Activated naive CD4-positive, alpha-beta T cell treated with Interleukin-2 at 50 U/mL for 16 hours (primary cell): Measurements from ENCODE around the gene RAVER1.

Source experiments
- DNase-seq: peaks from one replicate; pipeline ENCODE4 v3.0.0-alpha.2; 2020

The RAVER1 gene

DNA sequence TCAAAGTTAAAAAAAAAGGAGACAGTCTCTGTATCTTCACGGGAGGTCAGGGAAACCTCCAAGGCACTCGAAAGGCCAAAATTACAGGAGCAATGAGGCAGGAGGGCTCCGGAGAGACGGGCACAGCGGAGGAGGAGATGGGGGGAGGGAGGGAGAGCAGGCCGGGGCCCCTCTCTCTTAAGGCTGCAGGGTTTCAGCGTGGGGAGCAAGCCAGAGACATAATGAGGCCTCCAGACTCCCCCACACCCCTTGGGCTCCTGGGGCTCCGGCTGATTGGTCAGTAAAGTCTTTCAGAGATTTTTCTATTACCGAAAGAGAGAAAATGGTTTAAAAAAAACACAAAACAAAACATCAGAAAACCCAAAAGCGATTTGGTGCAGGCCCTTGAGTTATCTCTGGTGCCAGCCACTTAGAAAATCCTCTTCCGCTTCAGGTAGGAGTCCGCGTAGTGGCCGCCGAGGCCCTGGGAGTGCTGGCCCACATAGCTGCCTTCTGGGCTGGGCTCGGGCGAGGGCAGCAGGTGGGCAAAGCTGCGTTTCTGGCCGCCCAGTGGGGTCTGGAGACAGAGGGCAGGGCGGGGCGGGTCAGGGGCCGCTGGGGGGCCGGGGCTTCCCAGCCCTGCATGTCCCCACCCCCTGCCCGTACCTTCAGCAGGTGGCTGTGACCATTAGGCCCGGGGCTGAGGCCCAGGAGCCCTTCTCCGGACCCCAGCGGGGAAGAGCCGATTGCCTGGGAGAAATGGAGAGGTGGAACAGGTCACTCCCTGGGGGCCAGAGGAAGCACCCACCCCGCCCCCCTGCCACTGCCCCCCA, 16.1 kb downstream of the RAVER1 start:
- DNase-seq, result no peak

DNA sequence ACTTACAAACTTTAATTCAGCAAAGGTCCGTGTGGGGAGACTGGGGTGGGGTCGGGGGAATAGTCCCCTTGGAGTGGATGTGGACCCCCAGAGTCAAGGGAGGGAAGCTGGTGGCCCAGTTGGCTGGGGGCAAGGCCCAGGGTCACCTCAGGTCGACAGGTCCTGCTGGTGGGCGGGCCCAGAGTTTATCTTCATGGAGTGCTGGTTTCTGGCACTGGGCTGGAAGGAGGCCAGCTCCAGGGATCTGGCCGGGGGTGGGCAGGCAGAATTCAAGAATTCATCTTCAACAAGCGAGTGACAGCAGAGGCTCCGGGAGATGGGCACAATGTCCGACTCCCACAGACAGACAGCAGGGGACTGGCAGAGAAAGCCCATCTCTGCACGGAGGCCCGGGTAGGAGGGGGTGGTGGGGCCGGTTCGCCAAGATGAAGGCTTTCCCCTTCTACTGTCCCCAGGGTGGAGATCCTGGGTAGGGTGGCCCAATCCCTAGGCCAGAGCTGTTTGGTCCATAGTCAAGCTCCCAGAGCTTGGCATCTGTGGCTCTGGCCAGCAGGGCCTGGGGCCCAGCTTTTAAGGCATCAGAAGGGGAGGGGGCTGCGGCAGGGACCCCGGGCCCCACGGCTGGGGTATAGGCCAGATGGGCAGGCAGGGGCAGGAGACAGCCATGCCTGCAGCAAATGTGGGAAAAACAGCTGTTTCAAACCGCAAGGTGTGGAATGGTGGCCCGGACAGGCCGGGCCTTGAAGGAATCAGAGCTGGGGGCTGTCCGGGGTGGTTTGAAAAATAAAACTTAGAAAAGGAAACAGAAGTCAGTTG, 16.9 kb downstream of the RAVER1 start:
- no peak for DNase-seq

DNA sequence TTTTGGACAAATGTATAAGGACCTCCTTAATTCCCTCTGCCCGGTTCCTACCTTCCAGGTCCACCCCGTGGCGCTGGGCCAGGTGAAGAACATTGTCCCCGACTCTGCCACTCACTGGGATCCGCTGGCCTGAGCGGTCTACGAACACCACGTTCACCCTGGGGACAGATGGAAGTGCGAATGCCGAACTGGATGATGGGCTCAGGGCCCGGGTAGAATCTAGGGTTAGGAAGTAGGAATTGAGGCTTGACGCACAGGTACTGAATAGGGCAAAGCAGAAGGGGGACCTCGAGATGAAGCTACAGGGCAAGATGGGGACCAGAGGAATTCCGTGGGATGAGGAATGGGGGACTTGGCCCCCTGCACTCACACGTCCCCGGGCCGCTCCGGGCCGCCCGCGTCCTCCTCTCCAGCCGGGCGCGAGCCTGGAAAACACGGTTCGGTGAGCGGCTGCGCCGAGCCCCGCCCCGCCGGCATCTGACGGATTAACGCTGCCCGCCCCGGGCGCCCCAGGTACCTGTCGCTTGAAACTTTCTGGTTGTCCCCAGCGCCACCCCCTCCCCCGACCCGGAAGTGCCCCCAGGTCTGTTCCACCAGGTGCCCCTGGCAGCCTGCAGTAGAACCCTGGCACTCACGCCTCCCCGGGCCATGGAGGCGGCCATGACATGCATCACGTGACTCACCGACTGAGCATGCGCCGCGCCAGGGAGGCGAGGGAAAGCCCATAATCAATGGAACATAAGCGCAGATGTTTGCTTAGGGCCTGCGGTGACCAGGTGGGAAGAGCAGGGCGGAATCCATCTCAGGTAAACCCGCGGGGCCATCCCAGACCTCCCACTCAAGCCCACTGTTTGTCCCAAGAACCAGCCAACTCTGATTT, 17.8 kb downstream of the RAVER1 start, which contains the start of gene FDX2:
Gene FDX2, minus strand, starts transcription at position 681 of the 880 bp plus-strand sequence. Its CDS starts 19 bp downstream, at position 662.
- DNase-seq, result peak; percentile 93

DNA sequence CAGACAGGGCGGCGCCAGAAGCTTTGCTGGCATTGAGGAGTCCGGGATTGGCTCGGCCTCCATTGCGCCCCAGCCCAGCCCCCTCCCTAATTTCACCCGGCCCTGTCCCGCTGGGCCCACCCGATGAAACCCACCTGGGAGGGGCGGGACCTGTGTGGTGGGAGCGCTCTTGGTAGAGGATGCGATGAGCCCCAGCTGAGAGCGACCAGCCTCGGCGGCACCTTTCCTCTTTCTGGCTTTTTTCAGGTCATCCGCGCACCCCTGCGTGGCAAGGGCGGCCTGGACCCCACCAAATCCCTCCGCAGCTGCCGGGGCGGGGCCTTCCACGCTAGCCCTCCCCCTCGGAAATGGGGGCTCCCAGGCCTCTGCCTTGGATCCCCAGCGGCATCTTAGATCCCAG, 23.9 kb downstream of the RAVER1 start, which contains the start of gene ZGLP1:
Gene ZGLP1, minus strand, starts transcription at position 393 of the 400 bp plus-strand sequence.
- no peak for DNase-seq

DNA sequence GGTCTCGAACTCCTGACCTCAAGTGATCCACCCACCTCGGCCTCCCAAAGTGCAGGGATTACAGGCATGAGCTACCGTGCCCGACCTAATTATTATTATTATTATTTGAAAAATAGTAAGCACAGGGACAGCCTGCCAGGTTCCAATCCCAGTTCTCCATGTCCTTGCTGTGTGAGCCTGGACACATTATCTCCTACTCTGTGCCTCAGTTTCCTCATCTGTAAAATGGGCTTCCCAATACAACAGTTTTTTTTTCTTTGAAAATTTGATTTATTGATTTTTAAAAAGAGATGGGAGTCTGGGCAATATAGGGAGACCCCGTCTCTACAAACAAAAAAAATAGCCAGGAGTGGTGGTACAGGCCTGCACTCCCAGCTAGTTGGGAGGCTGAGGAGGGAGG, 27.0 kb downstream of the RAVER1 start:
- DNase-seq, result no peak

DNA sequence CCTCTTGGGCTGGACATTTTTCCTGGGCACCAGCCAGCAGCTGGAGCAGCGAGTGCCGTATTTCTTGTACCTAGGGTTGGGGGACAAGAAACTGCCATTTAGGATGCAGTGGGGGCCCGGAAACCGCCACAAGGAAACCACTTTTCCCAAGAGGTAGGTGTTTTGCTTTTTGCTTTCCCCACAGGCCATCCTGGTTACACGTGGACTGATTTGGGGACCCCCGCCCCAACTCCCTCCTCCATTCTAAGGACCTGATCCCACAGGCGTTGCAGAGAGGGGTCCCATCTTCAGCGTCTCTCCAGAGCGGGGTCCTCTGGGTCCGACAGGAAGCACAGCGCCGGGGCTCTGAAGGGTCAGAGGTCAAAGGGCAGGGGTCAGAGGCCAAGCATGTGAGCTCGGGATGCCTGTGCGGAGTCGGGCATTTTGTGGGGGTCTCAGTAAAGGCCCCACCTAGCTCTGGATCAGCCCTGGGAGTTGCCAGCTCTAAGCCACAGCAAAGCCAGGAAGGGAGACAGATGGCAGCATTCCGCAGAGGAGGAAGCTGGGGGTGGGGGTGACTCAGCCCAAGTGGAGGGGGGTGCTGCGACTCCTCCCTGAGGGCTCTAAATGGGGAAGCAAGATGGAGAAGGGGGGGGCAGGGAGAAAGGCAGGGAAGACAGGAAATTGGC, 28.1 kb downstream of the RAVER1 start:
- no peak for DNase-seq

DNA sequence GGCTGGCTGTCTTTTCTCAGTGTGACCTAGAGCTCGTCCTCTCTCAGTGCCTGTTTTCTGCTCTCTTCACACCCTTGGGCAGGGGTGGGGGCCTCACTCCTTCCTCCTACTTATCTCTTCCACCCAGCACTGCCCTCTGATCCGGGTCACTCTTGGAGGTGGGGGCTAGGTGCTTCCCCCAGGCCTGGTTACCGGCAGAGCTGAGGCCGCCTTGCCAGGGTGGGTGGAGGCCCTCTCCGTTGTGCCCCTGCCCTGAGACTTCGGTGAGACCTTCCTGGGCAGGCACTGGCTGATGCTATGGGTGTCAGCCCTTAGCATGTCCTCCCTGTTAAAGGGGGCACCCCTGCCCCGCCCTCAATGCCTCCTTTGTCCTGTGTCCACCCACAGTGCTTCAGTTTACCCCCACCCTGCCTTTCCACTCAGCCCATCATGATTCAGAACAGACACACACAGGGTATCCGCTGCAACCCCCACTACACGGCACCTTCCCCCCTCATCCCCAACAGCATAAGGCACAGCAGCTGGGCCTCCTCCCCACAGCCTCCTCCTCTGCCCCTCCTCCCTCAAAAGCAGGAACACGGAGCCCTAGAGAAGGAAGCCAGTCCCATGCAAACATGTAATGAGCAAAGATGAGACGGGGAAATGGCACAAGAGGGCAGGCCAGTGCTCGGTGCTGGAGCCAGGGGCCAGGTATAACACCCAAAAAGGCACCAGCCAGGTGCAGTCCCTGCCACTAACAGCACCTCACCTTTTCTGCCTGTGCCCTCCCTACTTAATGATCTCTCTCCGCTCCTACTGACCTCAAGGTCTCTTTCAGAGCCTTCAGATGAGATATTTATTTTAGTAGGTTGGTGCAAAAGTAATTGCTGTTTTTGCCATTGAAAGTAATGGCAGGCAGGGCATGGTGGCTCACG, 33.5 kb downstream of the RAVER1 start:
- no peak for DNase-seq

DNA sequence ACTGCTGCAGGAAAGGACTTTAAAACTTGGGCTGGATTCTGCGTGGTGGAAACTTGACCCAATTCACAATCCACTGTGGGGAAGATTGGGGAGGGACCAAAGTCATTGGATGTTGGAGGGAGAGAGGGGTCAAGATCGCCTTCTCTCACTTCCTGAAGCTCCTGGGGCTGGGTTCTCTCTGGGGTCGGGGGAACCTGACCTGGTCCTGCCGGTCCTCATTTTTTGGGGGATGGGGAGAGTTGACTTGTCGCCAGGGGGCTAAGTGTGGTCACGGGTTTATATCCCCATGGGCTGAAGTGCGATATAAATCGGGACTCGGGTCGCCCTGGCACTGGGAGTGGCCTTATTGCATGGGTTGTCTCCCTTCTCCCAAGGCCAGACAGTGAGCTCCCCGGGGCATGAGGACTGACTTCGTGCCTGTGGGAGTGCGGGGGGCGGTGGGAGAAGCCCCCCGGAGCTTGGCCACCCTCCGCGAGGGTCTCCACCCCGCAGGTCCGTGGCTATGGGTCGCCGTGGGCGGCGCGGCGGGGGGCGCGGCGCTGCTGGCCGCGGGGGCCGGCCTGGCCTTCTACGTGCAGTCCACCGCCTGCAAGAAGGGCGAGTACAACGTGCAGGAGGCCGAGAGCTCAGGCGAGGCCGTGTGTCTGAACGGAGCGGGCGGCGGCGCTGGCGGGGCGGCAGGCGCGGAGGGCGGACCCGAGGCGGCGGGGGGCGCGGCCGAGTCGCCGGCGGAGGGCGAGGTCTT, 37.3 kb downstream of the RAVER1 start:
- DNase-seq, result no peak

DNA sequence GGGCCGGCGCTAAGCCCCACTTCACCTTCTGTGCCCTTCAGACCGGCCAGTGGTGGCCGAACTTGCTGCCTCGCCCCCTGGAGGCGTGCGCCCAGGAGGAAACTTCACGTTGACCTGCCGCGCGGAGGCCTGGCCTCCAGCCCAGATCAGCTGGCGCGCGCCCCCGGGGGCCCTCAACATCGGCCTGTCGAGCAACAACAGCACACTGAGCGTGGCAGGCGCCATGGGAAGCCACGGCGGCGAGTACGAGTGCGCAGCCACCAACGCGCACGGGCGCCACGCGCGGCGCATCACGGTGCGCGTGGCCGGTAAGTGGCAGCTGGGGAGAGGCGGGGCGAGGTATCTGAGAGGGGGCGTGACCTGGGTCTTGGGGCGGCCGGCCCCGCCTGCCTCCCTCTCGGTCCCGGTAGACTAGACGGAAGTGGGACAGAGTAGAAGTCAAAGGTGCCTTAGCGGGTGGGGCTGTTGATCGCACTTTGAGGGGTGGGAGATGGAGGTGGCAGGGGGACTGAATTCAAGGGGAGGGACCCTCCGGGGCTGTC, 38.0 kb downstream of the RAVER1 start:
- DNase-seq, result peak; percentile 71

DNA sequence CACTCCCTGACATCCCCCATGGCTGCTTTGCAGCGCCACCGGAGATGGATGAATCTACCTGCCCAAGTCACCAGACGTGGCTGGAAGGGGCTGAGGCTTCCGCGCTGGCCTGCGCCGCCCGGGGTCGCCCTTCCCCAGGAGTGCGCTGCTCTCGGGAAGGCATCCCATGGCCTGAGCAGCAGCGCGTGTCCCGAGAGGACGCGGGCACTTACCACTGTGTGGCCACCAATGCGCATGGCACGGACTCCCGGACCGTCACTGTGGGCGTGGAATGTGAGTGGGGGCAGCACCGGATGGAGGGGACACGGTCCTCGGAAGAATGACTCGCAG, 39.0 kb downstream of the RAVER1 start:
- no peak for DNase-seq

DNA sequence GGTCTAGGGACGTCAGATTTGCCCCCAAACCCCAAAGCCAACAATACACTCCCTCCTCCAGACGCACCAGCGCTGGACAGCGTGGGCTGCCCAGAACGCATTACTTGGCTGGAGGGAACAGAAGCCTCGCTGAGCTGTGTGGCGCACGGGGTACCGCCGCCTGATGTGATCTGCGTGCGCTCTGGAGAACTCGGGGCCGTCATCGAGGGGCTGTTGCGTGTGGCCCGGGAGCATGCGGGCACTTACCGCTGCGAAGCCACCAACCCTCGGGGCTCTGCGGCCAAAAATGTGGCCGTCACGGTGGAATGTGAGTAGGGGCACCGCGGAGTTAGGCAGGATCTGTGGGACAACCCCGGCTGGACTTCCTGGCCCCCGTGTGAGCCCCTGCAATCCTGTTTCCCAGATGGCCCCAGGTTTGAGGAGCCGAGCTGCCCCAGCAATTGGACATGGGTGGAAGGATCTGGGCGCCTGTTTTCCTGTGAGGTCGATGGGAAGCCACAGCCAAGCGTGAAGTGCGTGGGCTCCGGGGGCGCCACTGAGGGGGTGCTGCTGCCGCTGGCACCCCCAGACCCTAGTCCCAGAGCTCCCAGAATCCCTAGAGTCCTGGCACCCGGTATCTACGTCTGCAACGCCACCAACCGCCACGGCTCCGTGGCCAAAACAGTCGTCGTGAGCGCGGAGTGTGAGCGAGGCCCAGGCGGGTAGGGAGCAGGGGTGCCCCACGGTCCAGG, 39.5 kb downstream of the RAVER1 start:
- no peak for DNase-seq

DNA sequence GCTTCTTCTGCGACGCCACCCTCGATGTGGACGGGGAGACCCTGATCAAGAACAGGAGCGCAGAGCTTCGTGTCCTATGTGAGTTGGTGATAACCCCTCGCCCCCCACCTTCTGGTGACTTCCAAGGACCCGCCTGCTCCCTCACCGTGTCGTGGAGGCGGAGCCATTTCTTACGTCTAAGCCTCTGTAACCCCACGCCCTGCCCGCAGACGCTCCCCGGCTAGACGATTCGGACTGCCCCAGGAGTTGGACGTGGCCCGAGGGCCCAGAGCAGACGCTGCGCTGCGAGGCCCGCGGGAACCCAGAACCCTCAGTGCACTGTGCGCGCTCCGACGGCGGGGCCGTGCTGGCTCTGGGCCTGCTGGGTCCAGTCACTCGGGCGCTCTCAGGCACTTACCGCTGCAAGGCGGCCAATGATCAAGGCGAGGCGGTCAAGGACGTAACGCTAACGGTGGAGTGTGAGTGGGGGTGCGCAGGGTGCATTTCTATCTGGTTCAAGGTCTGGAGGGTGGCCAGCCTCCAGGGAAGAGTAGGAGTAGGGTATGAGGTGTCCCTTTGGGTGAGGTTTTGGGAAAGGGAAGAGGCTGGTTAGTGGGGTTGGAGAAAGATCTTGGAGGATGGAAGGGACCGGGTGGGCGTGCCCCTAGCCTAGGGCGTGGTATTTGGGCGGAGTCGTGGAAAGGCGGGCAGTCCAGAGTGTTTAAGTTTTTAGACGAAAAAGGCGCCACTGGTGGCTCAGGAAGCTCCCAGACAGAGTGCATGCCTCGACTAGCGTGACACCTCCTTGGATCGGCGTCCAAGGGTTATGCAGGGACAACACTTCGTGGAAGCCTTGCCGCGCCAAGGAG, 40.3 kb downstream of the RAVER1 start:
- DNase-seq, result no peak

DNA sequence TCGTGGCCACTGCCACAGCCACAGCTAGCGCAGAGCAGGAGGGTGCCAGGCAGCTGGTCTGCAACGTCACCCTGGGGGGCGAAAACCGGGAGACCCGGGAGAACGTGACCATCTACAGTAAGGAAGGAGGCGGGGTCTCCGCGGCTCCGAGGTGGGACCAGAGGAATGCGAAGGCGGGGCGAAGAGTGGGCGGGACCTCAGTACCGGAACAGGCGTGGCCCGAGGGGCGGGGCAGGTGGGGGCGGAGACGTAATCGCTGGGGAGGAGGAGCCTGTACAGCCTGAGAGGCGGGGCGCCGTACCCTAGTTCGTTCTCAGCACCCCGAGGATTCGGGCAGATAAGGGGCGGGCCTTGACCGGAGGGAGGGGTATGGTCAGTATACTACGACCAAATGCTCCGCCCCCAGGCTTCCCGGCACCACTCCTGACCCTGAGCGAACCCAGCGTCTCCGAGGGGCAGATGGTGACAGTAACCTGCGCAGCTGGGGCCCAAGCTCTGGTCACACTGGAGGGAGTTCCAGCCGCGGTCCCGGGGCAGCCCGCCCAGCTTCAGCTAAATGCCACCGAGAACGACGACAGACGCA, 41.0 kb downstream of the RAVER1 start:
- DNase-seq, result peak; percentile 64

DNA sequence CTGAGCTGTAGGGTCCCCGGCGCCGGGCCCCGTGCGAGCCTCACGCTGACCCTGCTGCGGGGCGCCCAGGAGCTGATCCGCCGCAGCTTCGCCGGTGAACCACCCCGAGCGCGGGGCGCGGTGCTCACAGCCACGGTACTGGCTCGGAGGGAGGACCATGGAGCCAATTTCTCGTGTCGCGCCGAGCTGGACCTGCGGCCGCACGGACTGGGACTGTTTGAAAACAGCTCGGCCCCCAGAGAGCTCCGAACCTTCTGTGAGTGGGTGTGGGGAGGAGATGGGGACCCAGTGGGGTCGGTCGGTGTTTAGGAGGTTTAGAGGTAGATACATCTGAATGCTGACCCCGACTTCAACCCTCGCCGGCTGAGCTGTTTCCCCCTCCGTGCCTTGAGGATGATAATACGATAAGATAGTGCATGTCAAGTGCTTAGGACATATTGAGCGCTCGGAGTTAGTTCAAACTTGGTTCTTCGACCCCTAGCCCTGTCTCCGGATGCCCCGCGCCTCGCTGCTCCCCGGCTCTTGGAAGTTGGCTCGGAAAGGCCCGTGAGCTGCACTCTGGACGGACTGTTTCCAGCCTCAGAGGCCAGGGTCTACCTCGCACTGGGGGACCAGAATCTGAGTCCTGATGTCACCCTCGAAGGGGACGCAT, 41.6 kb downstream of the RAVER1 start:
- DNase-seq, result peak; percentile 13

DNA sequence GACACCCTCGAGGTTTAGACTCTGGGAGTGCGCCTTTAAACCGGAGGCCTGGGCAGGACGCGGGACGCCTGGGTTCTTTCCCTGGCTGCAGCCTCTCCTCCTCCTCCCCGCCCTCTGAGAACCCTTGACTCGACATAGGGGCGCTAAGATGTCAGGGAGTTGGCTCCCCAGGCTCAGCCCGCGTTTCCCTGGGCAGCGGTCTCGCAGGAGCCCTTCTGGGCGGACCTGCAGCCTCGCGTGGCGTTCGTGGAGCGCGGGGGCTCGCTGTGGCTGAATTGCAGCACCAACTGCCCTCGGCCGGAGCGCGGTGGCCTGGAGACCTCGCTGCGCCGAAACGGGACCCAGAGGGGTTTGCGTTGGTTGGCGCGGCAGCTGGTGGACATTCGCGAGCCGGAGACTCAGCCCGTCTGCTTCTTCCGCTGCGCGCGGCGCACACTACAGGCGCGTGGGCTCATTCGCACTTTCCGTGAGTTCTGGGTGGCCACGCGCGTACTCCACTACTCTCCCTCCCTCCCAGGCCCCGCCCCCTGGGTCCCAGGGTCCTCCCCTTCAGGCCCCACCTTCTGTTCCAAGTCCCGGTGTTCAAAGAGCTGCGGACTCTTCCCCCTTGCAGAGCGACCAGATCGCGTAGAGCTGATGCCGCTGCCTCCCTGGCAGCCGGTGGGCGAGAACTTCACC, 42.3 kb downstream of the RAVER1 start:
- peak; percentile 62 for DNase-seq

DNA sequence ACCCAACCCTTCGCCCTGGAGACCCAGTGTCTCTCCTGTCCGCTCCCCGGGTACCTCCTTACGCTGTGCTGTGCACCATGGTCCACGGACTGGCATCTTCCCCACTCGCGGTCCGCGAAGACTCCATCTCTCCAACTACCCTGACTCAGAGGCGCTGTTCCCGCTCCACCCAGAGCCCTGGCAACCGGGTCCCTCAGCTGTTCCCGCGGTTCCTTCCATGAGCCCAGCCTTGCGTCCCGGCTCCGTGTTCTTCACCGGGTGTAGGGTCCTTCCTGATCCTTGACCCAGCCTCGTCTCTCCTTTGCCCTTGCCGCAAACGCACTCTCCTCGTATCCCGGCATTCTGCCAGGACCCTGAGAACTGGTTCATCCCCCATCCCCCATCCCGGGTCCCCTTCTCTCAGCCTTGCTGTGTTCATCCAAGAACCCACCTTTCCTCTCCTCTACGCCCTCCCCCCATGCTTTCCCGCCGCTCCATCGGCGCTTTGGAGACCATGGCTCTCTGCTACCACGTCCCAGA, 42.9 kb downstream of the RAVER1 start:
- DNase-seq, result peak; percentile 15

DNA sequence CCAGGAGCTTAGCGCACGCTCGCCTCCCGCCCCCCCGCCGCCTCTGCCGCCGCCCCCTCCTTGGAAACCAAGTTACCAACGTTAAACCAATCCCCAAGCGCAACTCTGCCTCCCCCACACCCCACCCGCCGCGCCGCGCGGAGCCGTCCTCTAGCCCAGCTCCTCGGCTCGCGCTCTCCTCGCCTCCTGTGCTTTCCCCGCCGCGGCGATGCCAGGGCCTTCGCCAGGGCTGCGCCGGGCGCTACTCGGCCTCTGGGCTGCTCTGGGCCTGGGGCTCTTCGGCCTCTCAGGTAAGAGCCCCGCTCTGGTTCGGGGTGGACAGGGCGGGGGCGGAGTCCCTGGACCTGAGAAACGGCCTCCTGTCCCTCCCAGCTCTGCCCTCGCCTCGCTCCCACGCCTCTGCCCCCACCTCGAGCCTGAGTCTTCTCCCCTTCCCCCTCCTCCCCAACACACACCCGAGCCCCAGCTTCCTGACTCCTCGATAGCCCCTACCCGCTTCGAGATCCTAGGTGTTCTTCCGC, 43.4 kb downstream of the RAVER1 start, which contains the start of gene ICAM5:
Gene ICAM5, plus strand, starts transcription at position 117 of the 521 bp plus-strand sequence. Its CDS starts 92 bp downstream, at position 209.
- DNase-seq, result peak; percentile 58
